Endothelial cell of umbilical vein (primary cell): ENCODE measurements around the gene MAPKBP1. TPM values are rescaled to one million over a fixed set of nuclear protein-coding genes. Genes with fewer than 3 reads are reported as not detected.

ENCODE experiments used
- BruUV-seq: library from RNA; stranded (reverse); fragments of 400-500 nt; replicated peaks from 2 replicates; lab custom pipeline; 2021; lab: Mats Ljungman, UMichigan
- CTCF ChIA-PET: fragments of 300-600, 350-600 bp; sonication (Branson Sonifier 250); formaldehyde crosslinking; loops from one replicate; lab custom pipeline; 2021; ENCODE audit warnings: antibody characterized with exemption, inconsistent platforms; lab: Charles Lee
- POLR2A ChIA-PET: fragments of 300-600, 350-600 bp; sonication (Branson Sonifier 250); formaldehyde crosslinking; loops from one replicate; lab custom pipeline; 2021; ENCODE audit warnings: antibody characterized with exemption, inconsistent platforms; lab: Charles Lee
- DNase-seq: peaks from one replicate; pipeline ENCODE4 v3.0.0-alpha.2; 2011; ENCODE audit warnings: low read depth, low spot score
- FAIRE-seq: peaks from 2 replicates; lab custom pipeline; 2011; peaks lifted over from hg19 to GRCh38; lab: Jason Lieb, UNC
- H2AFZ ChIP-seq: 2 replicates; pipeline ENCODE4 v1.6.0; 2012; ENCODE audit warnings: low read depth, low read length, control low read depth, inconsistent platforms
- H3K27ac ChIP-seq: 2 replicates; pipeline ENCODE4 v1.5.1; 2011; ENCODE audit warnings: low read depth, mild to moderate bottlenecking, control low read depth, low read length, moderate library complexity; ENCODE audit not compliant: insufficient read depth
- H3K27me3 ChIP-seq, 2 experiments: 2 replicates each; pipeline versions ENCODE4 v1.6.0 to v1.6.1; 2011; ENCODE audit warnings: low read length in 2 of 2, mixed read lengths in 1 of 2; ENCODE audit not compliant: control insufficient read depth in 2 of 2, insufficient read depth in 2 of 2
- H3K36me3 ChIP-seq, 2 experiments: 2 replicates in 1 of 2; 3 replicates in 1 of 2; pipeline ENCODE4 v1.5.1; 2011; ENCODE audit warnings: low read length in 2 of 2, mild to moderate bottlenecking in 1 of 2, moderate library complexity in 1 of 2; ENCODE audit not compliant: control insufficient read depth in 2 of 2, insufficient read depth in 2 of 2; ENCODE audit errors: extremely low read depth in 1 of 2
- H3K4me1 ChIP-seq: 3 replicates; pipeline ENCODE4 v1.5.1; 2011; ENCODE audit warnings: mild to moderate bottlenecking, low read length; ENCODE audit not compliant: control insufficient read depth, insufficient read depth; ENCODE audit errors: extremely low read depth
- H3K4me2 ChIP-seq: 2 replicates; pipeline ENCODE4 v1.6.1; 2011; ENCODE audit warnings: low read length, control low read depth, mixed read lengths; ENCODE audit not compliant: insufficient read depth
- H3K4me3 ChIP-seq, 3 experiments: fragments of 200-600 bp in 1 of 3; sonication (generic), shearing (Covaris generic) in 1 of 3; replicated peaks in 1 of 3; 2 replicates each; pipeline ENCODE4 v1.5.1; 2011 to 2016; ENCODE audit warnings: control low read depth in 3 of 3, low read length in 3 of 3, mild to moderate bottlenecking in 2 of 3, inconsistent platforms in 1 of 3, low read depth in 1 of 3, moderate library complexity in 1 of 3; ENCODE audit not compliant: insufficient read depth in 1 of 3
- H3K79me2 ChIP-seq: 2 replicates; pipeline ENCODE4 v1.6.0; 2012; ENCODE audit warnings: low read length, inconsistent platforms; ENCODE audit not compliant: control insufficient read depth, insufficient read depth
- H3K9ac ChIP-seq: replicated peaks from 2 replicates; pipeline ENCODE3; 2011; ENCODE audit warnings: low read length, control low read depth; ENCODE audit not compliant: insufficient read depth; ENCODE audit errors: extremely low read depth
- H3K9me1 ChIP-seq: replicated peaks from 3 replicates; pipeline ENCODE4 v1.6.0; 2011; ENCODE audit warnings: mild to moderate bottlenecking, low read length; ENCODE audit not compliant: control insufficient read depth, insufficient read depth; ENCODE audit errors: extremely low read depth
- H3K9me3 ChIP-seq: replicated peaks from 2 replicates; pipeline ENCODE4 v1.5.1; 2012; ENCODE audit warnings: low read length, inconsistent platforms; ENCODE audit not compliant: control insufficient read depth, insufficient read depth
- H4K20me1 ChIP-seq: replicated peaks from 2 replicates; pipeline ENCODE3; 2011; ENCODE audit warnings: mild to moderate bottlenecking, low read length; ENCODE audit not compliant: control insufficient read depth, insufficient read depth; ENCODE audit errors: extremely low read depth
- EZH2 ChIP-seq: IDR thresholded peaks from 2 replicates; pipeline ENCODE4 v1.6.1; 2012; ENCODE audit warnings: borderline replicate concordance, low read depth, mild to moderate bottlenecking, moderate library complexity, low read length, inconsistent platforms; ENCODE audit not compliant: severe bottlenecking
- FOS ChIP-seq: IDR thresholded peaks from 2 replicates; pipeline ENCODE4 v1.6.1; 2011; ENCODE audit warnings: mild to moderate bottlenecking, low read length, moderate library complexity, borderline replicate concordance; ENCODE audit not compliant: insufficient read depth
- GATA2 ChIP-seq: IDR thresholded peaks from 2 replicates; pipeline ENCODE4 v1.7.0; 2011; ENCODE audit warnings: low read depth, mild to moderate bottlenecking, moderate library complexity, mixed read lengths, low read length; ENCODE audit not compliant: insufficient read length, insufficient read depth
- JUN ChIP-seq: IDR thresholded peaks from 2 replicates; pipeline ENCODE4 v1.6.1; 2011; ENCODE audit warnings: borderline replicate concordance, low read depth; ENCODE audit not compliant: insufficient read length, insufficient read depth
- MYC ChIP-seq: IDR thresholded peaks from one replicate; pipeline ENCODE4 v1.6.1; 2011; ENCODE audit warnings: mild to moderate bottlenecking, low read depth, low read length
- POLR2A ChIP-seq: IDR thresholded peaks from 2 replicates; pipeline ENCODE4 v1.6.1; 2012; ENCODE audit warnings: low read depth, mild to moderate bottlenecking, control low read depth, low read length
- POLR2AphosphoS5 ChIP-seq: IDR thresholded peaks from 2 replicates; pipeline ENCODE4 v1.6.1; 2012; ENCODE audit warnings: low read depth, mild to moderate bottlenecking, control low read depth, low read length, moderate library complexity; ENCODE audit not compliant: insufficient read depth
- dilution Hi-C: fragments of 300-500 bp; cut with MboI; formaldehyde crosslinking; loops from one replicate; pipeline ENCODE4 v1.15.0; 2019; ENCODE audit warnings: low sequenced_read_pairs; ENCODE audit not compliant: extremely low pct_ligation_motif_present
- intact Hi-C: fragments of 100-400 bp; cut with micrococcal nuclease; formaldehyde crosslinking; loops from one replicate; pipeline ENCODE4 v1.10.0; 2022
- polyA plus RNA-seq, 4 experiments: library from polyadenylated mRNA; depleted of rRNA in 3 of 4; stranded (reverse) in 3 of 4; unstranded in 1 of 4; fragments of >200 nt; gene quantifications; 2 replicates each; pipeline versions ENCODE4 v1.2.1 to v1.2.3, GENCODE V29; 2011 to 2012; ENCODE audit warnings: missing spikeins in 1 of 4
- total RNA-seq: library from RNA; stranded (reverse); gene quantifications from 2 replicates; pipeline ENCODE4 v1.2.3, GENCODE V29; 2021
- TF ChIP-seq, protein P1 (sequence below): IDR thresholded peaks from 2 replicates; pipeline ENCODE4 v1.6.1; 2011; ENCODE audit not compliant: insufficient read depth, insufficient read length
- TF ChIP-seq, protein P2 (sequence below), 2 donors: IDR thresholded peaks; 1 replicate in 1 of 2; 2 replicates in 1 of 2; pipeline ENCODE4 v1.5.1; 2011; ENCODE audit warnings: low read length in 2 of 2, mild to moderate bottlenecking in 2 of 2, moderate library complexity in 2 of 2, control low read depth in 1 of 2, inconsistent platforms in 1 of 2, low read depth in 1 of 2; ENCODE audit not compliant: insufficient read depth in 1 of 2; ENCODE audit errors: extremely low read depth in 1 of 2

MAPKBP1 gene
- total and polyA plus RNA-seq, 2 donors (not counting 3 experiments of a cell fraction or from before 2014, with no cell fraction given) = 12.3 to 55.8 TPM

GRCh38 chr15:41813426-41813825, 39.1 kb downstream of the MAPKBP1 start:
- Histone ChIP-seq H2AFZ (no peak overlapping the region), H3K4me1 (peaks cover 8% of the 10 kb centered on the region), H3K9me1 (no peaks in the 10 kb centered on the region), H3K79me2 (no peaks in the 10 kb centered on the region), H3K4me2 (no peak overlapping the region), H3K4me3 (no peak overlapping the region), H3K36me3 (peaks cover 10 to 41% of the 10 kb centered on the region in 2 experiments), H3K27ac (no peak overlapping the region), H3K9ac (no peak overlapping the region), H3K9me3 (no peaks in the 10 kb centered on the region), H3K27me3 (no peaks in the 10 kb centered on the region), H4K20me1 (no peaks in the 10 kb centered on the region)
- no peak for TF ChIP-seq MYC
- TF ChIP-seq, protein P1, sequence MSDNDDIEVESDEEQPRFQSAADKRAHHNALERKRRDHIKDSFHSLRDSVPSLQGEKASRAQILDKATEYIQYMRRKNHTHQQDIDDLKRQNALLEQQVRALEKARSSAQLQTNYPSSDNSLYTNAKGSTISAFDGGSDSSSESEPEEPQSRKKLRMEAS = no peak
- TF ChIP-seq POLR2A = no peak
- TF ChIP-seq EZH2 = no peak
- no peak for TF ChIP-seq POLR2AphosphoS5
- TF ChIP-seq, protein P2, sequence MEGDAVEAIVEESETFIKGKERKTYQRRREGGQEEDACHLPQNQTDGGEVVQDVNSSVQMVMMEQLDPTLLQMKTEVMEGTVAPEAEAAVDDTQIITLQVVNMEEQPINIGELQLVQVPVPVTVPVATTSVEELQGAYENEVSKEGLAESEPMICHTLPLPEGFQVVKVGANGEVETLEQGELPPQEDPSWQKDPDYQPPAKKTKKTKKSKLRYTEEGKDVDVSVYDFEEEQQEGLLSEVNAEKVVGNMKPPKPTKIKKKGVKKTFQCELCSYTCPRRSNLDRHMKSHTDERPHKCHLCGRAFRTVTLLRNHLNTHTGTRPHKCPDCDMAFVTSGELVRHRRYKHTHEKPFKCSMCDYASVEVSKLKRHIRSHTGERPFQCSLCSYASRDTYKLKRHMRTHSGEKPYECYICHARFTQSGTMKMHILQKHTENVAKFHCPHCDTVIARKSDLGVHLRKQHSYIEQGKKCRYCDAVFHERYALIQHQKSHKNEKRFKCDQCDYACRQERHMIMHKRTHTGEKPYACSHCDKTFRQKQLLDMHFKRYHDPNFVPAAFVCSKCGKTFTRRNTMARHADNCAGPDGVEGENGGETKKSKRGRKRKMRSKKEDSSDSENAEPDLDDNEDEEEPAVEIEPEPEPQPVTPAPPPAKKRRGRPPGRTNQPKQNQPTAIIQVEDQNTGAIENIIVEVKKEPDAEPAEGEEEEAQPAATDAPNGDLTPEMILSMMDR (IDR thresholded peaks at IDR 0.05; ENCODE audit: extremely low read depth in 1 of 2, insufficient read depth in 1 of 2, low read depth in 1 of 2, low read length in 2 of 2) = no peak
- no peak for TF ChIP-seq FOS
- TF ChIP-seq JUN = no peak
- no peak for TF ChIP-seq GATA2
- no peak for FAIRE-seq
- CTCF ChIA-PET = interaction anchor here (0.7 to 15.9 kb wide), 6 partner anchors 15 to 348 kb away, joined by 3 to 754 read pairs (median 6); partner anchors contain the start of genes JMJD7 and MAPKBP1
- dilution Hi-C loops = no loop called here
- DNase-seq = no peak
- POLR2A ChIA-PET = interaction anchor here (0.5 kb wide), 1 partner anchor 14 kb away, joined by 3 read pairs; no protein-coding TSS in a partner anchor
- intact Hi-C loops = no loop called here
- no TSS peak for BruUV-seq
